HG03064 (cell line): ENCODE results near the gene PDZD2.
A peak's percentile ranks its signal among the peaks of the same experiment; 100 is the strongest.
"Not testable (repeated sequence)": the region's sequence is repeated elsewhere in the genome, so short reads cannot be mapped to it uniquely, and the experiment has no call there.

Experiments used
- ATAC-seq: cut with Tn5 transposase; IDR thresholded peaks from one replicate; pipeline ENCODE4 v1.9.1; 2021; ENCODE audit warnings: low read depth; ENCODE audit not compliant: unreplicated experiment

Gene PDZD2

GRCh38 chr5:31761877-31762276 lies 122.9 kb downstream of the PDZD2 start:
- no peak for ATAC-seq

GRCh38 chr5:31763424-31763823 lies 124.5 kb downstream of the PDZD2 start:
- ATAC-seq, result no peak

- not testable (repeated sequence) for ATAC-seq
Measured at GRCh38 chr5:31764687-31765086, 125.8 kb downstream of the PDZD2 start.

DNA sequence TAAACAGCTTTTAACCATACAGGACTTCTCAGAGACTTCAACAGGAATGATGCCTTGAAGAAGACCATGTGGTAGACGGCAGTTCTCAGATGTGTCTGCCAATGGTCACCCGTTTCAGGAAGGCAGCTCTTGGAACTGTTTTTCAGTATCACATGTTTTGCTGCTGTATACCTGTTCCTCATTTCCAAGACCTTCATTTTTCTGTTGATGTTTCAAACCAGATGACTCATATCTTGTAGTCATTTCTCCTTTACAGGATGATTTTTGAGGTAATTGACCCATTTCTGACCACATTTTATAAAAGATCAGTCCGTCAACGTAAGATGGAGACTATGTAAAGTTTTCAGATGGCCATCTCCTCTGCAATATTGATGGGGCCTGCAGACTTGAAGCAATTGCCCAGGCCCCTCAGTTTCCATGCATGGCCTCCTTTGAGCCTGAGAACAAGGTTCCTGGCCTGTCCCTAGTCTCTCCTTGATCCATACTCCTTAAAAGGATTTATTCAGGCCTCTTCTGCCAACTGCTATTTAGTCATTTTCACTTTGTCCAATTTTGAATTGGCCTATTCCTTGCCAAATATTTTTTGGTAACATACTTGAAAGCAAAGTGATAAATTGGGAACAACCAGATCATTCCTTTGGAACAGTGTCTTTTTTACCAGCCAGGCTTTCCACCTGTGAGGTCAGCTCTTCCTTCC lies 128.6 kb downstream of the PDZD2 start:
- ATAC-seq, result no peak

- ATAC-seq, result no peak
Measured at GRCh38 chr5:31768046-31768445, 129.1 kb downstream of the PDZD2 start.

DNA sequence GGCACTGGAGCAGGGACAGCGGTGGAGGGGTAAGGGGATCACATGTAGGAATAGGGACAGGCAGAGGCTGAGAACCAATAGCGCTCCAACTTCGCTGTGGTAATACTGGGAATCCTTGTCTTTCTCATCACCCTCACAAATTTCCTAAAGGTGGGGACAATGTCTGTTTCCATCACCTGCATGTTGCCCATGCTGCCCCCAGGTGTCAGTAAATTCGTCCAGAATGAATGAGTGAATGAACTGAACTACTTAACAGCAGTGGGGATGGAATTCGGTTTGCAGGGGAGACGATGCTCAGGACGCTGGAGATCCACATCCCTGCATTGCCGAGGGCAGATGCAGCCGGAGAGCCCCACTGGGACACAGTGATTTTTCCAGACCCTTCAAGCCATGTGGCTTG lies 129.9 kb downstream of the PDZD2 start:
- no peak for ATAC-seq

DNA sequence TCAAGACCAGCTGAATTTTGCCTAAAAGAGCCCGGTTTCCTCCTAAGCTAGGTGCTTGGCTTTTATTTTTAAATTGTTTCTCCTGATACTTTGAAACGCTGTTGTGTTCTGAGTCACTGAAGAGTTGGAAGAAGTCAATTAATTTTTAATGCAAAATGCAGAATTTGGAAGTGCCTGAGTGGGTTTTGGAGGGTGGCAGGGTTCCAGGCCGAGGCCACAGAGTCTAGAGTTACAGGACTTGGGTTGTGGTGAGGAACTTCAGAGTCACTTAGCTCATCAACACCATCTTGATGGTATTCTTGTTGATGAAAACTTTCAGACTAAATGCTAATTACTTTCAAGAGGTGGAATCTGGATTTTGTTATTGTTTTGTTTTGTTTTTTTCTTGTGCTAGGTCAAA lies 130.6 kb downstream of the PDZD2 start:
- ATAC-seq, result no peak

- ATAC-seq, result no peak
Measured at GRCh38 chr5:31770132-31770720, 131.3 kb downstream of the PDZD2 start.

DNA sequence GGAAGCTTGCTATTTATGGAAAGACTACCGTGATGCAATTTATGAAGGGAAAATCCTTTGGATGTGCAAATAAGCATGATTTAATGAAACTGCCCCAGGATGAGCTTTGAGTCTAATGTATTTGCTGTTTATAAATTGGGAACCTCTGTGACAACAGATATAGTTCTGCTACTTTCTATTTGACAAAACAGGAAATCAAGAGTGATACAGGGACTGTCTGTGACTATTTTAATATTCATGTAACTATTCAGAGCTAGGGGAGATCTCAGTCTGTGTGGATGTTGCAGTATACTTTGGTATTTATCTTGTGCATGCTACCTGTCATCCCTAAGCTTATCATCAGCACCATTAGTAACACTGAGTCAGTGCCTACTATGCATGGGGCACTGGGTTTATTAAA lies 132.1 kb downstream of the PDZD2 start:
- ATAC-seq, result peak; percentile 91

GRCh38 chr5:31771500-31771899 lies 132.6 kb downstream of the PDZD2 start:
- ATAC-seq, result peak; percentile 32

DNA sequence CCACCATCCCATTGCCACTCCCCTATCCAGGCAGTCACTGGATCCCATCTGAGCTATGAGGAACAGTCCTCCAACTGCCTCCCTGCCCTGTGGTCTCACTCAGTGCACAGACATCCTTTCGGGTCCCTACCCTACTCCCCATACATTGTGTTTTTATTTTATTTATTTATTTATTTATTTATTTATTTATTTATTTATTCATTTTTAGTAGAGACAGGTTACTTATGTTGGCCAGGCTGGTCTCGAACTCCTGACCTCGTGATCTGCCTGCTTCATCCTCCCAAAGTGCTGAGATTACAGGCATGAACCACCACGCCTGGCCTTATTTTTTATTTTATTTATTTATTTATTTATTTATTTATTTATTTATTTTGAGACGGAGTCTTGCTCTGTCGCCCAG lies 137.4 kb downstream of the PDZD2 start:
- not testable (repeated sequence) for ATAC-seq

- ATAC-seq, result no peak
Measured at GRCh38 chr5:31776976-31777651, 138.2 kb downstream of the PDZD2 start.

DNA sequence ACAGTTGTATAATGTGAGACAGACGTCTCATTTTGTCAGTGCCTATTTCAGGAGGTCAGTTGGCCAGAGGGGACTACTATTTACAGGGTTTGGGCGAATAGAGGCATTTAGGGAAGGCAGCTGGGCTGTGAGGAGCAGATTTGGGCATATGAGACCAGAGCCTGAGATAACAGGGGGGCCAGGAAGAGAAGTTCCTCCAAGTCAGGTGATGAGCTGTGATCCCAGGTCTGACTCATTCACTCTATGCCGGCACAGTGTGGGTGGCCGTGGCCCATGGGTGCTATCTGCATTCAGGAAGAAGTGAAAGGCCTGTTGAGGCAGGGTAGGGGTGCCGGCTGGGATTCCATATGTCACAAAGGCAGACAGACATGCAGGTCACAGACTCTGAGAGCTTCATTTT lies 142.8 kb downstream of the PDZD2 start:
- ATAC-seq, result no peak

DNA sequence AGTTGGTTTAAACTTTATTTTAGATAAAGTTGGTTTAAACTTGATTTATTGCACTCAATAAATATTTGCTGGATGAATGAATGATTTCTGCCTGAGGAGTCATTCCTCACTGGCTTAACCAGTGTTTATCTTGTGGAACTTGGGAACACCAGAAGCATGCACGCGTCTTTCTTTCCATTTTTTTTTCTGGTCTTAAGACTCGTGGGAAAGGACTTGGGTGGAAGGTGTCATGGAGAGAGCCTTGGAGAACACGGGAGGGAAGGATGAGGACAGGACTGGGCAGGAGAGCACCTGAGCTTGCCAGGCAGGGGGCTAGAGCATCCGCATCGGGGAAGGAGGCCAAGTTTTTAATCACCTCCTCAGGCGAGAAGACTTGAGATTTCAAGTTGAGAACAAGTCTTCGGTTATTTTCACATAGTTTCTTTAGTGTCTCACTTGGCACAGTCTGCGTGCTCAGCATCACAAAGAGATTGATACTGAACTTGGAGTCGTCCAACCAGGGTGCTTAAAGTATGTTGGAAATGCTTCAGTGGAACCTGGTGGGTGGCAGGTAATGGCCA lies 144.2 kb downstream of the PDZD2 start:
- no peak for ATAC-seq

- ATAC-seq, result no peak
Measured at GRCh38 chr5:31783731-31784130, 144.8 kb downstream of the PDZD2 start.

DNA sequence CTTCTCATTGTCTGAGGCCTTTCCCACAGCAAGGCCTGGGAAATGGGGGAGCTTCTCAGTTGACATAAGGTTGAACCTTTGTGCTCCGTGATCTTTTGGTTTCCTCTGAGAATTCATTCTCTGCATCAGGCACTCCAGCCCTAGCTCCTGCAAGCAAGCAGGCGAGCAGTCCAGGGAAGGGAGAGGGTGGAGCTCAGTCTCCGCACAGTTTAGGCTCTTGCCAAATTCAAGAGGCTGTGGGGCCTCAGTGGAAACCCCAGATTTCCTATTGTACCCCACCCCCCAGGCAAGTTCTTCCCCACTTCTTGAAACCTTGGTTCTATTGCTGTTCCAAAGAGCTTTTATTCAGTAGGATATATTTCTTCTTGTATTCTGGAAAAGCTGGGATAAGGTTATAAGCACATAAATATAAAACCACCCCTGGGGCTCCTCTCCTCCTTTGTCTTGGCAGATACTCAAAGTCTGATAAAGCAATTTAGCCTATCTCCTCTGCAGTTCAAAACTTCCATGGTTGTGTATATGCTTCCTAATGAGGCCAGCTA lies 147.2 kb downstream of the PDZD2 start:
- ATAC-seq, result no peak

DNA sequence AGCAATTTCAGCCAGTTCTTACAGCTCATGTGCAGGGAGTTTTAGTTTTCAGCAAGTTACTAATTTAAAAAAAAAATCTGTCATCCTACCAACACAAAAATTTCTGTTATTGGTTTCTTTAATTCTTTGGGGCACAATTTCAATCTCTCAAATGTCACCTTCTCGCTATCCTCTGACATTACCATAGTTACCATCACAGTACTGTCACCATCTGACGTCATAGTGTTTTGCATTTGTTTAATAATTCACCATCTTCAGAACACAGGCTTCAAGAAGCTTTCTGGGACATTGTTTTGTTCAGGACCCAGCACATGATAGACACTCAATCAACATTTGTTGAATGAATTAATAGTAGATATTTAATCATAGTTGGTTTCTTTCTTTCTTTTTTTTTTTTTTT lies 155.1 kb downstream of the PDZD2 start:
- no peak for ATAC-seq

DNA sequence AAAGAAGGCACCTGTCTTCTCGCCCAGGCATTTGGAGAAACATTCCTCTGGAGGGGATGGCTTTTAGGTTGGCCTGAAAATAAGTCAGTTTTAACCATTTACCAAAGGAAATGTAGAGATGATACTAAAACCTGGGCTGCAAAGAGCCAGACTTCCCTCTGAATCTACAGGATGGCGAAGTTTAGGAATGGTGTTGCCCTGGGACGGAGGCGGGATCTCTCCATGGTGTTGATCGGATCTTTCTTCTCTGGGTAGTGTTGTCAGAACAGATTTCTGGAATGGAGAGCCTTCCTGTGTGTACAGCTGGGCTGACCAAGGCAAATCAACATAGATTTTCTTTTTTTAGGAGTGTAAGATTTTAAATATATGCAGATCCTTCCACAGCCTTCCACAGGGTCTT lies 159.2 kb downstream of the PDZD2 start:
- no peak for ATAC-seq

DNA sequence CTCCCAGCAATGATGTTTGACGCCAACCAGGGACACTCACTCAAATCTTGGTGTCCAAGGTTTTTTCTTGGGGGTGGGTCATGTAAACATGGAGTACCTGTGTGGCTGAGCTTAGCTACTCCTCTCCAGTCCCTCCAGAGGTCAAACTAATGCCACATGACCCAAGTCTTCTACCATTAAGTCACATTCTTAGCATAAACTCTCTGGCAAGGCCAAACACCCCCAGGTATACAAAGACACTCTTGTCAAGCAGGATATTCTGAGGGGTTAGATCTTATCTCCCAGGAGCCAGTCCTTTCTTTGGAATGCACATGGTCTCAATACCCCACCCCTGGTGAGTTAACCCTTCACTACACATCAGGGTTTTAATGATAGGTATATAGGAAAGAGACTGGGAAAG lies 161.4 kb downstream of the PDZD2 start:
- ATAC-seq, result no peak

GRCh38 chr5:31805785-31806400 lies 167.0 kb downstream of the PDZD2 start:
- ATAC-seq, result no peak

DNA sequence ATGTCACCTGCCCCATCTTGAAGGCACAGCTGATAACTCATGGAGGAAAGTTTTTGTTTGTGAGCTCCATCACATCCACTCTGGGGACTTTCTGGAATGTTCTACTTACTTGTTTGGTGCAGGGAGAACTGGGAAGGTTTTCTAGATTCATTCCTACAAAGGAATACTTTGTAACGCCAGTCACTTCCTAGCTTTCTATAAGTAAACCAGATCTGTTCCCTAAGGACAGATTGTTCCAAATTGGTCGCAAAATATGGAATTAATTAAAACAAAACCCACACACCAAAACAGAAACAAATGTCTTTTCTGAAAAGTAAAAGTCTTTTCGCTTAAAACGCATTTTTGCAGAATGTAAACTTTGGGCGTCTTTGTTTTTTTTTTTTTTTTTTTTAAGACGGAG lies 167.6 kb downstream of the PDZD2 start:
- ATAC-seq, result no peak
